ENCODE data around the gene WIZ. TPM values are rescaled to one million over a fixed set of nuclear protein-coding genes. Genes with fewer than 3 reads are reported as not detected.
A peak's percentile ranks its signal among the peaks of the same experiment; 100 is the strongest.

WIZ gene
- total and polyA plus RNA-seq, 3 donors from 2014 or later, result 66.2 to 118 (median 109) TPM

GRCh38 chr19:15433519-15434069 lies 16.2 kb downstream of the WIZ start:
- Histone ChIP-seq H3K4me1 (peaks cover 18% of the 10 kb centered on the region), H3K36me3 (ENCODE audit: low read depth, missing control alignments) (no peaks in the 10 kb centered on the region), H3K4me3 (peak overlapping the region; percentile 68 to 77), H3K27me3 (no peaks in the 10 kb centered on the region), H3K9me3 (no peaks in the 10 kb centered on the region), H3K27ac (peak overlapping the region; percentile 71 to 82)
- intact Hi-C loops (cut with DNase I; ENCODE audit: low total_unique reads), result loop anchor here (10.0 kb wide), 1 partner anchor 169 kb away; no protein-coding TSS in a partner anchor
- no peak for TF ChIP-seq CTCF (IDR thresholded peaks at IDR 0.05)
- no peak for TF ChIP-seq POLR2A (IDR thresholded peaks at IDR 0.05)
- no peak for DNase-seq
- WGBS, 2 donors, result 30 to 55% methylated on average over 8 of the region's 8 CpGs

GRCh38 chr19:15432629-15433518 lies 16.9 kb downstream of the WIZ start:
- DNase-seq, result peak; percentile 95
- TF ChIP-seq CTCF (IDR thresholded peaks at IDR 0.05) (peak in 1 of 3 experiments; percentile 20), POLR2A (IDR thresholded peaks at IDR 0.05) (no peak)
- H3K36me3 ChIP-seq (ENCODE audit: low read depth, missing control alignments), result no peaks in the 10 kb centered on the region
- WGBS, 2 donors, result 0 to 2% methylated on average over 31 to 42 of the region's 75 CpGs
- peaks cover 18% of the 10 kb centered on the region for H3K4me1 ChIP-seq
- H3K27ac ChIP-seq, result peak overlapping the region; percentile 71 to 82
- peak overlapping the region; percentile 68 to 77 for H3K4me3 ChIP-seq
- H3K9me3 ChIP-seq, result no peaks in the 10 kb centered on the region
- H3K27me3 ChIP-seq, result no peaks in the 10 kb centered on the region
- intact Hi-C loops (cut with DNase I; ENCODE audit: low total_unique reads), result loop anchor here (10.0 kb wide), 1 partner anchor 168 kb away; no protein-coding TSS in a partner anchor

GRCh38 chr19:15432018-15432494 lies 17.7 kb downstream of the WIZ start:
- TF ChIP-seq POLR2A (IDR thresholded peaks at IDR 0.05) (no peak), CTCF (IDR thresholded peaks at IDR 0.05) (no peak)
- intact Hi-C loops (cut with DNase I; ENCODE audit: low total_unique reads), result loop anchor here (10.0 kb wide), 1 partner anchor 167 kb away; no protein-coding TSS in a partner anchor
- H3K36me3 ChIP-seq (ENCODE audit: low read depth, missing control alignments), result no peaks in the 10 kb centered on the region
- peak overlapping the region; percentile 78 to 90 for H3K4me3 ChIP-seq
- H3K27ac ChIP-seq, result peak overlapping the region; percentile 42 to 72
- WGBS, 2 donors, result 0 to 1% methylated on average over 21 to 30 of the region's 44 CpGs
- H3K9me3 ChIP-seq, result no peaks in the 10 kb centered on the region
- no peak for DNase-seq
- peaks cover 18% of the 10 kb centered on the region for H3K4me1 ChIP-seq
- no peaks in the 10 kb centered on the region for H3K27me3 ChIP-seq

- Histone ChIP-seq H3K9me3 (no peaks in the 10 kb centered on the region), H3K27me3 (no peaks in the 10 kb centered on the region), H3K4me1 (peaks cover 18% of the 10 kb centered on the region), H3K4me3 (peak overlapping the region; percentile 78 to 90), H3K36me3 (ENCODE audit: low read depth, missing control alignments) (no peaks in the 10 kb centered on the region), H3K27ac (peak overlapping the region in 1 of 2 donors; percentile 72)
- intact Hi-C loops (cut with DNase I; ENCODE audit: low total_unique reads), result loop anchor here (10.0 kb wide), 1 partner anchor 167 kb away; no protein-coding TSS in a partner anchor
- 4 to 8% methylated on average over 7 of the region's 7 CpGs for WGBS, 2 donors
- TF ChIP-seq CTCF (IDR thresholded peaks at IDR 0.05), result no peak
- no peak for TF ChIP-seq POLR2A (IDR thresholded peaks at IDR 0.05)
- DNase-seq, result no peak
These were observed 18.2 kb downstream of the WIZ start for GRCh38 chr19:15431396-15432017.
